Left colon (tissue), 2 donors: ENCODE results near the gene ZDHHC13. TPM values are rescaled to one million over a fixed set of nuclear protein-coding genes. Genes with fewer than 3 reads are reported as not detected.

Experiments used
- ATAC-seq: fragments of 200-7000 bp; cut with Tn5 transposase; one replicate; pipeline ENCODE4 v1.9.1; 2020; ENCODE audit warnings: mild to moderate bottlenecking, moderate library complexity
- DNase-seq, 2 donors: peaks; one replicate each; pipeline ENCODE4 v3.0.0-alpha.2; 2020
- intact Hi-C, 2 donors: fragments of 100-400 bp; cut with DNase I in 1 of 2; cut with micrococcal nuclease in 1 of 2; formaldehyde crosslinking; loops; one replicate each; pipeline versions ENCODE4 v1.11.2 to v1.14.0; 2022; cut with DNase I, micrococcal nuclease
- total RNA-seq, 2 donors: library from RNA; stranded (reverse); fragmentation: NEBNext Ultra II Directional; extraction: Animal tissue kit (Norgen Biotek cat#: 25700); gene quantifications; one replicate each; pipeline ENCODE4 v1.2.1, GENCODE V29; 2021
- donor health status: DM: no; HTN: no; CAD: no.
- donor health status: DM: yes; HTN: yes; CAD: no.

The ZDHHC13 gene
- total RNA-seq, 2 donors from 2014 or later: 30.5 to 32.9 TPM

DNA sequence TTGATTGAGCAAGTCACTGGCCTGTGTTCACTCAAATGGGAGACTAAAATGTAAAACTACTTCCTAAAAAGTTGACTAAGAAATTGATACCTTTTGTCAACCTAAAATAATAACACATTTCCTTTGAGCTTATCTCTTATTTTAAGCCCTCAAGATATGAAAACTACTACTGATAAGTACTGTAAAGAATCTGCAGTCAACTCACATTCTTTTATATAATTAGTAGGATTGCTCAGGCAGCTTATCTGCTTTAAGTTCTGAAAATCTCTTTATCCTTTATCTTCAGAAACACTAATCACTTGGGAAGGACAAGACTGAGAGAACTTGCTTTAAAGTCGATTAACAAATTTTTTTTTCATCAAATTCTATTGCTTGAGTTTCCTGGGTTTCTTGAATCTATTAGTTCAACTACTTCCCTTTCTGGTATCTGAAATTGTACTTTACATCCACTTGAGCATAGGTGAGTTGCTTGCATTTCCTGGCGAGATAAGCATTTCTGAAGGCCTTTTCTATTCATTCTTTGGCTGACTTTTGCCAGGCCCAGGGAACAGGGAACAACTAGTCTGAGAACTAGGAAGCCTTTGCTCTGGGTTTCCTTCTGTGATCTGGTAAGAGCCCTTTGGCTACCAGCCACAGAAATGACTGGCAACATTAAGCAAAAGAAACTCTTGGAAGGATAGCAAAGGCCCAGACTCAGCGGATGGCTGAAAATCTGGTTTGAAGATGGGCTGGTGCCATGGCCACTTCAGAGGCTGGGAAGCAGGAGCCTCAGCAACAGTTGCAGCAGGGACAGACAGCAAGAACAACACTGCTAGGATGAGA lies 104.1 kb downstream of the ZDHHC13 start:
- ATAC-seq: peak; percentile 75
- DNase-seq: peak; percentile 34 to 46
- intact Hi-C loops: no loop called here

DNA sequence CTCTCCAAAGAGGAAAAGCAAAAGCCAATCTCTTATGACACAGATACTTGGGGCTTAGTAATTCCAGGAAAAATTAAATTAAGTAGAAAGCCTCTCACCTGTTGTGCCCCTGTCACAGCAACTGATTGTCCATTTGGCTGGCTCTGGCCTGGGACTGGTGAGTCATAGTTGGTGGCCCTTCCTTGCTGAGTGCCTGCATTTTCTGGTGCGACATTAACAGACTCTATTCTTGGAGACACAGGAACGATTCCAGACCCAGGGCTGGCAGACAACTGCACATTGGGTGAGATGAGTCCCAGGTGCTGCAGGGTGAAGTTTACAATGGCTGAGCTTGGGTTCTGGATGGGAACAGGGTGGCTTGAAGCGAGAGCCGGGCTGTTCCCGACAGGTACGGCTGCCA lies 108.2 kb downstream of the ZDHHC13 start:
- intact Hi-C loops: no loop called here
- DNase-seq: peak in 1 of 2 donors; percentile 14
- peak; percentile 19 for ATAC-seq

DNA sequence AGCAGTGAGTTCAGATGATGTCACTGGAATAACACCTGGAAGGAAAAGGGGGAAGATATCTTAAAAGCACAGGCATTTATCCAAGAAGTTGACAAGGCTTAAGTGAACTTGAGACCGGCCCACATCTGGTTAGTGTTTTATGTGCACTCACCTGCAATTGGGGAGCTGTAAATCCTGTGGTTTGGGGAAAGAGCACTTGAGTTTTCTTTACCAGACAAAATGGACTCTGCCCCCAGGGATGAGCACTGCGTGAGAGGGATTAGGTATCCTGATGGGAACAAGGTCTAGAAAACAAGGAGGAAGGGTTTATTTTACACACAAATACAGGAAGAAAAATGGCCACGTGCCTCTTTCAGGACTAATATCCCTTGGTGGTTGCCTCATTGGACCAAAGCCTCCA lies 108.6 kb downstream of the ZDHHC13 start:
- ATAC-seq (peak; percentile 88), DNase-seq (peak; percentile 45 to 48)
- intact Hi-C loops: no loop called here

Other genes with a start within 250 kb of the ZDHHC13 start
- not detected for gene MRGPRX1, start 177.8 kb upstream of the ZDHHC13 start, total RNA-seq
- gene MRGPRX2, start 56.5 kb upstream of the ZDHHC13 start, total RNA-seq: under 1 TPM in 1 of 2 donors, not detected in 1; 0.11 TPM
- not detected for gene CSRP3, start 84.8 kb downstream of the ZDHHC13 start, total RNA-seq
- 1 to 10 TPM; 4.3 to 7.4 TPM for gene E2F8, start 123.8 kb downstream of the ZDHHC13 start, total RNA-seq